ES-I3 (cell line): ENCODE measurements around the gene ZMAT3.

Experiments used
- H3K36me3 ChIP-seq: 2 replicates; pipeline ENCODE4 v1.6.1; 2013; ENCODE audit warnings: mild to moderate bottlenecking, low read length, control low read depth, moderate library complexity; ENCODE audit not compliant: insufficient read depth
- H3K4me1 ChIP-seq: 2 replicates; pipeline ENCODE4 v1.6.1; 2013; ENCODE audit warnings: mild to moderate bottlenecking, control low read depth, low read length; ENCODE audit not compliant: insufficient read depth
- H3K9ac ChIP-seq: 2 replicates; pipeline ENCODE4 v1.6.1; 2013; ENCODE audit warnings: low read depth, mild to moderate bottlenecking, low read length, moderate library complexity
- H3K9me3 ChIP-seq: 2 replicates; pipeline ENCODE4 v1.6.1; 2013; ENCODE audit warnings: mild to moderate bottlenecking, low read length, moderate library complexity; ENCODE audit not compliant: control insufficient read depth, insufficient read depth

ZMAT3 gene

GRCh38 chr3:178982137-178982536 lies 89.5 kb downstream of the ZMAT3 start:
- H3K9me3 ChIP-seq: no peaks in the 10 kb centered on the region
- no peaks in the 10 kb centered on the region for H3K4me1 ChIP-seq
- no peaks in the 10 kb centered on the region for H3K36me3 ChIP-seq
- H3K9ac ChIP-seq: no peak overlapping the region

- no peak overlapping the region for H3K9ac ChIP-seq
- no peaks in the 10 kb centered on the region for H3K36me3 ChIP-seq
- H3K9me3 ChIP-seq: no peaks in the 10 kb centered on the region; the same call in 1 of the 2 replicates
- H3K4me1 ChIP-seq: no peaks in the 10 kb centered on the region
Observed at GRCh38 chr3:178975320-178975719, 96.3 kb downstream of the ZMAT3 start.

- peaks cover 6% of the 10 kb centered on the region for H3K4me1 ChIP-seq
- no peak overlapping the region for H3K9ac ChIP-seq
- H3K9me3 ChIP-seq: no peaks in the 10 kb centered on the region; the same call in 1 of the 2 replicates
- no peaks in the 10 kb centered on the region for H3K36me3 ChIP-seq
Observed at GRCh38 chr3:178971614-178972013, 100.0 kb downstream of the ZMAT3 start.

DNA sequence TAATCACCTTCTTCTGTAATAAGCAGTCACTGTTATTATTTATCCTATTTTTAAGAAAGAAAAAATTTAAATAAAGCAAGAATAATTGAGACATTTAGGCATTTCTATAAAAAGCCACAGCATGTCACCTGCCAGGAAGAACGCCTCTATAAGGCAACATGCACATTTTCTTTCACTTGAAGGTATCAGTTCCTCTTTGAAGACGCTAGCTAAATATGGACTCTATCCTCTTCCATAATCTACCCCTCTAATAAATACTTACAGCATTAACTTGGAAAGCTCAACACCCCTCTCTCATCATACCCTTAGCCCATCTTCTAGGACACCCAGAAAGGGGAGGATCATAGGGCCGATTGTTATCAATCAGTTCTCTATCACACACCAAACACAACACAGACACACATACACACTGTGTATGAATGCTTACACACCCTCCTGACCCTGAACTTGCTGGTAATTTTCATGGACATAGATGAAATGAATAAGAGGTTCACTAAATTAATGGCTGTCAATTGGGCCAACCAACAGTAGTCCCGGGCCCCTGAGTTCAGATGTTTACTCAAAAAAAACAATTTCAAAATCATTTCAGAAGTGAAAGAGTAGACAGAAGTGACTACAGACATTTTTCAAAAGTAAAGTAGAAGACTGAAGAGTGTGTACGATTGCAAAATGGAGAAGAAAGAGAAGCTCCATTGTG lies 102.5 kb downstream of the ZMAT3 start:
- Histone ChIP-seq H3K9ac (no peak overlapping the region), H3K9me3 (no peaks in the 10 kb centered on the region; the same call in 1 of the 2 replicates), H3K4me1 (peaks cover 6% of the 10 kb centered on the region), H3K36me3 (no peaks in the 10 kb centered on the region)
